Uterus (tissue), 4 donors: ENCODE measurements around the gene ASXL3. TPM values are rescaled to one million over a fixed set of nuclear protein-coding genes. Genes with fewer than 3 reads are reported as not detected.

ENCODE experiments used
- DNase-seq, 2 donors: peaks; one replicate each; pipeline ENCODE4 v3.0.0-alpha.2; 2019 to 2020
- H3K27ac ChIP-seq, 2 donors: fragments of 200-600 bp; sonication (generic); 1 replicate in 1 of 2; 2 replicates in 1 of 2; pipeline ENCODE4 v1.5.1; 2016 to 2018
- H3K27me3 ChIP-seq, 2 donors: fragments of 200-600 bp; sonication (generic); one replicate each; pipeline ENCODE4 v1.5.1; 2018 to 2019; ENCODE audit warnings: control low read depth in 1 of 2
- H3K36me3 ChIP-seq, 2 donors: fragments of 200-600 bp; sonication (generic); one replicate each; pipeline ENCODE4 v1.5.1; 2019; ENCODE audit warnings: control low read depth in 1 of 2
- H3K4me1 ChIP-seq, 2 donors: fragments of 200-600 bp; sonication (generic); one replicate each; pipeline ENCODE4 v1.5.1; 2018 to 2019; ENCODE audit warnings: control low read depth in 1 of 2
- H3K4me3 ChIP-seq, 2 donors: fragments of 200-600 bp; sonication (generic); 1 replicate in 1 of 2; 2 replicates in 1 of 2; pipeline ENCODE4 v1.5.1; 2018 to 2019; ENCODE audit warnings: mild to moderate bottlenecking in 1 of 2
- H3K9me3 ChIP-seq, 2 donors: fragments of 200-600 bp; sonication (generic); one replicate each; pipeline ENCODE4 v1.5.1; 2019; ENCODE audit warnings: control low read depth in 1 of 2
- POLR2A ChIP-seq, 2 donors: fragments of 450-650 bp; IDR thresholded peaks; one replicate each; pipeline ENCODE4 v1.6.1; 2016; ENCODE audit warnings: antibody characterized with exemption in 2 of 2, mild to moderate bottlenecking in 1 of 2, moderate library complexity in 1 of 2
- intact Hi-C: fragments of 100-400 bp; cut with DNase I; formaldehyde crosslinking; loops from one replicate; pipeline ENCODE4 v1.15.1; 2023; ENCODE audit warnings: low total_unique reads
- total RNA-seq, 4 donors: library from RNA; depleted of rRNA in 3 of 4; stranded (reverse); fragments of >200 nt in 3 of 4; gene quantifications; one replicate each; pipeline versions ENCODE4 v1.1.0 to v1.2.4, GENCODE V29; 2014 to 2023
- TF ChIP-seq, protein P1 (sequence below), 4 experiments: fragments of 200-600 bp in 2 of 4; fragments of 450-650 bp in 2 of 4; sonication (generic) in 2 of 4; IDR thresholded peaks; one replicate each; pipeline ENCODE4 v1.5.1; 2016 to 2019; ENCODE audit warnings: antibody characterized with exemption in 4 of 4, mild to moderate bottlenecking in 2 of 4, moderate library complexity in 1 of 4
- donor health status: DM: yes; HTN: yes; CAD: no.

ASXL3 gene
- total RNA-seq, 4 donors from 2014 or later: 1.0 to 25.0 (median 8.3) TPM

DNA sequence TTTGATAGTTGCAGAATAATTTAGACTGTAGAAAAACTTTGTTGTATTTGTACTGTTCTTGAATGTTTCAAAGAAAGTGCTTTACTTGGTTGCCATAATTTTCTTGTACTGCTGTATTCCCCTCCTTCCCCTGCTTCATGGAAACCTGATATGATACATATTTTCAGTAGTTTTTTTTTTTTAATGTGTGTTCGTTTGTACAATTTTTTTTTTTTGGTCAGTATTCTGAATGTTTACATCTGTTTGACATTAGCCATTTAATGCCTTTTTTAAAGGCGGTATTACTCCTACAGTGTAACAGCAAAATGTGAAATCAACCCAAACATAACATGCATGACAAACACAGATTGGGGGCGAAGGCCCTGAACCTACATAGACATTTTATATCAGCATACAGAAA is 172.3 kb downstream of the ASXL3 start:
- intact Hi-C loops: no loop called here
- Histone ChIP-seq H3K27me3 (no peaks in the 10 kb centered on the region), H3K36me3 (no peaks in the 10 kb centered on the region), H3K4me3 (no peak overlapping the region), H3K4me1 (no peaks in the 10 kb centered on the region), H3K9me3 (no peaks in the 10 kb centered on the region), H3K27ac (no peak overlapping the region)
- DNase-seq: no peak
- TF ChIP-seq, protein P1, sequence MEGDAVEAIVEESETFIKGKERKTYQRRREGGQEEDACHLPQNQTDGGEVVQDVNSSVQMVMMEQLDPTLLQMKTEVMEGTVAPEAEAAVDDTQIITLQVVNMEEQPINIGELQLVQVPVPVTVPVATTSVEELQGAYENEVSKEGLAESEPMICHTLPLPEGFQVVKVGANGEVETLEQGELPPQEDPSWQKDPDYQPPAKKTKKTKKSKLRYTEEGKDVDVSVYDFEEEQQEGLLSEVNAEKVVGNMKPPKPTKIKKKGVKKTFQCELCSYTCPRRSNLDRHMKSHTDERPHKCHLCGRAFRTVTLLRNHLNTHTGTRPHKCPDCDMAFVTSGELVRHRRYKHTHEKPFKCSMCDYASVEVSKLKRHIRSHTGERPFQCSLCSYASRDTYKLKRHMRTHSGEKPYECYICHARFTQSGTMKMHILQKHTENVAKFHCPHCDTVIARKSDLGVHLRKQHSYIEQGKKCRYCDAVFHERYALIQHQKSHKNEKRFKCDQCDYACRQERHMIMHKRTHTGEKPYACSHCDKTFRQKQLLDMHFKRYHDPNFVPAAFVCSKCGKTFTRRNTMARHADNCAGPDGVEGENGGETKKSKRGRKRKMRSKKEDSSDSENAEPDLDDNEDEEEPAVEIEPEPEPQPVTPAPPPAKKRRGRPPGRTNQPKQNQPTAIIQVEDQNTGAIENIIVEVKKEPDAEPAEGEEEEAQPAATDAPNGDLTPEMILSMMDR (IDR thresholded peaks at IDR 0.05): no peak
- no peak for TF ChIP-seq POLR2A (IDR thresholded peaks at IDR 0.05)

DNA sequence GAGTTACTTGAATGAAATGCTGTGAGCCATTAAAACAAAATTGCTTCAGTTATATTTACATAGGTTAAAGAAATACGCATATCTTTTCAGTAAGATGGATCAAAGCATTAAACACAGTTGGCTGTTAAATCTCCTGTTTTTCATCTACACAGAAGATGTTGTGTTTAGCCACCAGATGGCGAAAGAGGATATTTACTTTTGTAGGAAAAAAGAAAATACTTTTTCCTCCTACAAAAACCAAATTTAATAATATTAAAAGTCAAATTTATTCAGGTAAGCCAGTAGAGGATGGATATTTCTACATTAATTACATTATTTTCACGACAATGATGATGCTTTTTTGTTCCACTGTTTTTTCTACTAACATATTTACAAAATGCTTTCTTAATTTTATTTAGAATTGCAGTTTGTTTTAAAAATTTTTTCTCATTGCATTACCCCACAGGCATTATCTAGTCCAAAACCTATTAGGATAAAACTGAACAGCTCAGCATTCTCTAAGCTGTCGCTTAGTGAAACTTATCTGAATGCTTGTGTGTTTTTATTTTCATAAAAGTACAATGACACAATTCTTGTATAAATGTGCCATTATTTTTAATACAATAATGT is 173.7 kb downstream of the ASXL3 start:
- intact Hi-C loops: no loop called here
- no peak for TF ChIP-seq POLR2A (IDR thresholded peaks at IDR 0.05)
- TF ChIP-seq, protein P1 (IDR thresholded peaks at IDR 0.05): peak; percentile 5 to 39 (median 26)
- no peak for DNase-seq

DNA sequence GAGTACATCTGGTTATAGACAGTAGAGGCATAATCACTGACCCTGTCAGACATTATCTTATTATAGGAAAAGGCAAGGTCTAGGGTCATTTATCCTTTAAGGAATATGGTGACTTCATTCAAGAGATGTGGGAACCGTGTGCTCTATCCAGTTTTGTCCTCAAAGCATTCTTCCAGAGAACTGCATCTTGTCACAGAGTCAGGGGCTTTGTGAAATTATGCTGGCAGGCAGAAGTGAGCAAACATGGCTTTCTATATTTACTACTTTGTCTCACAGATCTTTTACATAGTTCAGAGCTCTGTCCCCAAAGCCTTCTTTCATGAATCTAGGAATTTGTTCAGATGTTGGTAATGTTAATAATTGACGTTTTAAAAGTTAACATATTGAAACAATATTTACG is 177.4 kb downstream of the ASXL3 start:
- H3K4me3 ChIP-seq: no peak overlapping the region
- no peaks in the 10 kb centered on the region for H3K36me3 ChIP-seq
- no peak overlapping the region for H3K27ac ChIP-seq
- no peak for DNase-seq
- H3K4me1 ChIP-seq: no peaks in the 10 kb centered on the region
- no peaks in the 10 kb centered on the region for H3K27me3 ChIP-seq
- no peaks in the 10 kb centered on the region for H3K9me3 ChIP-seq
- TF ChIP-seq, protein P1 (IDR thresholded peaks at IDR 0.05): no peak
- no peak for TF ChIP-seq POLR2A (IDR thresholded peaks at IDR 0.05)
- intact Hi-C loops: no loop called here

More for the DNA sequence above, 173.7 kb downstream of the ASXL3 start:
- Histone ChIP-seq H3K4me3 (no peak overlapping the region), H3K4me1 (no peaks in the 10 kb centered on the region), H3K27ac (no peak overlapping the region), H3K36me3 (no peaks in the 10 kb centered on the region), H3K27me3 (no peaks in the 10 kb centered on the region), H3K9me3 (no peaks in the 10 kb centered on the region)

DNA sequence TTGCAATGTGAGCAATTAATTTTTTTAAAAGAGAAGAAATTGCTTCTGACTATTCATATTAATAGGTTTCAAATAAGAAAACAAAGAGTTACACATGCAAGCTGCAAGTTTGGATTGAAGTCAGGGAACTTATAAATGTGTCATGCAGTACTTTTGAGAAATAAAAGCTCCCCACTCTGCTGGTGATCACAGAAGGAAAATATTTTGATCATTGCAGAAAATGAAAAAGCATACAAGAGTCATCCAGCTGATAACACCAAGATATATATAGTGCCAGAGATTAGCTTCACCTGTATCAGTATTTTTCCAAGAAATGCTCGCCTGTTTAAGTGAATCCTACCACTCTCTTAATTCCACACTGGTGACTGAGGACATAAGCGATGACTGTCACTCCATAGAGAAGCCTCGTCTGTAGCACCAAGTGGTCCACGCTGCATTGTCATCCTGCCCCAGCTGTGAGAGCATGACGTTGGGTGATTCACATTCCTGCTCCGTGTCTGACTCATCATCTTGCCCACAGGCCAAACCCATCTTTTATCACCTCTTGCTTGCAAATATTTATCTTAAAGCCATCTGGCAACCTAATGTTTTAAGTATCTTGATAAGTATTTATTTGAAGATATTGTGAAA is 178.0 kb downstream of the ASXL3 start:
- TF ChIP-seq POLR2A (IDR thresholded peaks at IDR 0.05): no peak
- TF ChIP-seq, protein P1 (IDR thresholded peaks at IDR 0.05): no peak
- DNase-seq: no peak
- intact Hi-C loops: no loop called here
- Histone ChIP-seq H3K9me3 (no peaks in the 10 kb centered on the region), H3K27me3 (no peaks in the 10 kb centered on the region), H3K4me1 (no peaks in the 10 kb centered on the region), H3K36me3 (no peaks in the 10 kb centered on the region), H3K27ac (no peak overlapping the region), H3K4me3 (no peak overlapping the region)

DNA sequence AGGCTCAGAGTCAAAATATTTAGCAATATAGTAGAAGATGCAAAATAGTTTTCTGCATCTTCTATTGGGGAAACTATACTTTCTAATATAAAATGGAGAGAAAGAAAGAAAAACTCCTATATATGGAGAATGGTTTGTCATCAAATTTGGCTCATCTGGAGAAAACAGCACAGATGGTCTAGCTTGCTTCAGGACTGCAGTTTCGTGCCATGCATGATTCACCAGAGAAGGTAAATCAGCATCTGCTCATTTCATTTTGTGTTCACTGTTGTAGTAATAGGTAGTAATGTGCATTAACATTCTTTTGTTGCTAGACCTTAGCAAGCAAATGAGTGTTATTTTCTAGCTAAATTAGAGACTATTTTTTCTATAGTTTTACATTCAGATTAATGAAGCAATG is 179.0 kb downstream of the ASXL3 start:
- no peaks in the 10 kb centered on the region for H3K4me1 ChIP-seq

More for the DNA sequence above, 179.0 kb downstream of the ASXL3 start:
- Histone ChIP-seq H3K4me3 (no peak overlapping the region), H3K27ac (no peak overlapping the region), H3K36me3 (no peaks in the 10 kb centered on the region), H3K27me3 (no peaks in the 10 kb centered on the region), H3K9me3 (no peaks in the 10 kb centered on the region)
- TF ChIP-seq, protein P1 (IDR thresholded peaks at IDR 0.05): no peak
- no peak for TF ChIP-seq POLR2A (IDR thresholded peaks at IDR 0.05)
- DNase-seq: no peak
- intact Hi-C loops: no loop called here
